T-helper 1 cell (primary cell): ENCODE measurements around the gene PHF5A.
"Not testable (repeated sequence)": the region's sequence is repeated elsewhere in the genome, so short reads cannot be mapped to it uniquely, and the experiment has no call there.

Experiments used
- DNase-seq, 5 donors: peaks; one replicate each; pipeline ENCODE4 v3.0.0-alpha.2; 2012 to 2020

PHF5A gene

GRCh38 chr22:41446639-41447434, 21.7 kb downstream of the PHF5A start, which contains the start of gene TOB2:
TOB2 (minus strand) TSS chr22:41446801; CDS start chr22:41437345, 9,456 bp downstream.
- peak; percentile 88 to 95 (median 93) for DNase-seq

- DNase-seq: peak in 1 of 5 donors; percentile 11
Observed at GRCh38 chr22:41446057-41446501, 22.4 kb downstream of the PHF5A start.

DNA sequence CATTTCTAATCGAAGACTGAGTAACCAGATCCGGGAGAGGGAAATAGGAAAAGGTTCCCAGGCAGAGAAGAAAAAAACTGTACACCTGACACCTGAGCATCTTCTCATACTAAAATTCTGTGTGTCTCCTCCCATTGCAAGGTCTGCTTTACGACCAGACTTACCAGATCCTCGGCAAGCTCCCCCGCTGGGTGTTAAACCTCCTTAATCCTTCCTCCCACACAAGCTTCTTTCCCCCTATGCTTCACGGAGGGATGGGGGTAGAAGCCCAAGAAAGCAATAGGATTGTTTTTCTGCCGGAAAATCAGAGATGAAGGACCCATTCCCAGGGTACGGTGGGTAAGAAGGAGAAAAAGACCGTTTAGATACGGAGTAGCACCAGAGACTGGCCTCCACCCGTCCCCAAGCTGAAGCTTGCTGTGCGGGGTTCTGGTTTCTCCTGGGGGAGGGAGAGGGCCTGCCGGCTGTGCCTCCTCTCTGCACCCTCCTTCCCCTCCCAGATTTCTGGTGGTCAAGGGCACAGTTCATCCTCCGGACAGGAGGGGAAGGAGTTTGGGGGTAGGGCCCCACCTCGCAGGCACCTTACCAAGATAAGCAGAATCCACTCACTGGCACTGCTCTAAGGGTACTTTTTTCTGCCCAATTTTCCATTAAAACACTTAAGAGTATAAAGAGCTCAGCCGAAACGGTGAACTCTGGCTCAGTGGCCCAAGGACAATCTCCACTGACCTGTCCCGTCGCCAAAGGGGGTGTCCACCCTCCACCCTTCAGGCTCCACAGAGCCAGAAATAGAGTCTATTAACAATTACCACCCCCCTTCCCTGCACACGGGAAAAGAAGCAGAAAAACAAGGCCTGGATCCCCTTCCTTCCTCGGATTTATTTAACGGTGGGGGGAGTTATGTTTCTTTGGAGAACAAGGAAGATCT, 23.1 kb downstream of the PHF5A start:
- peak in 3 of 5 donors; percentile 11 to 34 (median 29) for DNase-seq

- peak; percentile 63 to 92 (median 72) for DNase-seq
Observed at GRCh38 chr22:41444360-41445128, 23.9 kb downstream of the PHF5A start.

GRCh38 chr22:41442240-41442792, 26.2 kb downstream of the PHF5A start:
- no peak for DNase-seq

DNA sequence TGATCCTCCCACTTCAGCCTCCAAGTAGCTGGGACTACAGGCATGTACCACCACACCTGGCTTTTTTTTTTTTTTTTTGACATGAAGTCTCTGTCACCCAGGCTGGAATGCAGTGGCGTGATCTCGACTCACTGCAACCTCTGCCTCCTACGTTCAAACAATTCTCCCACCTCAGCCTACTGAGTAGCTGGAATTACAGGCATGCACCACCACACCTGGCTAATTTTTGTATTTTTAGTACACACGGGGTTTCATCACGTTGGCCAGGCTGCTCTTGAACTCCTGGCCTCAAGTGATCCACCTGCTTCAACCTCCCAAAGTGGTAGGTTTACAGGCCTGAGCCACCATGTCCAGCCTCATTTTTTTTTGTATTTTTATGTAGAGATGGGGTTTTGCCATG, 28.0 kb downstream of the PHF5A start:
- DNase-seq: not testable (repeated sequence)

GRCh38 chr22:41437198-41437597, 31.3 kb downstream of the PHF5A start:
- DNase-seq: no peak

GRCh38 chr22:41436322-41437113, 32.0 kb downstream of the PHF5A start:
- no peak for DNase-seq

DNA sequence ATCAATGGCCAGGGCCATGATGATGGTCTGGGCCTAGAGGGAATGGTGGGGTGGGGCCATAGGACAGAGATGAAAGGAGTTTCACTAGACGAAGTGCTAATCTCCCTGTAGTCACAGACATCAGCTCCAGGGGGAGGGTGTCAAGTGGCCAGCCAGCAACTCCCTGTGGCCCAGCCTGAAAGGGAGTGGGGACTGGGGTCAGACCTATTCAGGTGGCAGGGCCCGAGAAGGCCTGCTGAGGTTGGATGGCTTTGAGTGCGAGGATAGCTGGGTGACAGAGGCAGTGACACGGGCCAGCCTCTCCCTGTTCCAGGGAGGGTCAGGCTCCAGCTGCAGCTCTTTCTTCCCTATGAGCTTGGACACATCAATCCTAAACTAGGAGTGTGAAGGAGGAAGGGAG, 32.9 kb downstream of the PHF5A start:
- no peak for DNase-seq

DNA sequence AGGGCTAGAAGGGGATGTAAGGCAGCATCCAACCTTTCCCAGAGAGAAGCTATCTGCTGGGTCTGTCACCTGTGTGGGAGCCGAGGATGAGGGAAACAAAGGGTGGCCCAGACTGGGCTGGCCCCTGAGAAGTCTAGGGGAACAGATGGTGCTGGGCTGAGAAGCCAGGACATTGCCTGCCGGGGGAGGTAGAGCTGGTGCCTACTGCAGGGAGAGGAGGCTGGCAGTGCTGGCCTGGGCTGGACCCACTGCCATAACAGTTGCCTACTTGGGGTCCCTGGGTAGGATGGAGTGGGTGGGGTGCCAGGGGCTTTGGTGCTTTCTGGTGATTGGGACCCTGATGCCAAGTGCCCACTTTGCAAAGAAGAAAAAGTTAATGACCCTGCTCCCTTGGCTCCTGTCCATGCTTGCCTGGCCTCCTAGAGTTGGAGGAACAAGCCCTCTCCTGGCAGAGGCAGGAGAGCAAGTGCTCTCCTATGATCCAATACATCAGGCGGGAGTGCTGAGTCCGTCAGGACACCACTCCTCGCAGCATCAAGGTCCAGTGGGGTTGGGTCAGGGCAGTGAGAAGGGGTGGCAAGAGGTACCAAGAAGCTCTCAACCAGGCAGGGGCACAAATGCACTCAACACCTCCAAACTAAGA, 34.0 kb downstream of the PHF5A start:
- not testable (repeated sequence) for DNase-seq

- not testable (repeated sequence) for DNase-seq
Observed at GRCh38 chr22:41433480-41433879, 35.0 kb downstream of the PHF5A start.

DNA sequence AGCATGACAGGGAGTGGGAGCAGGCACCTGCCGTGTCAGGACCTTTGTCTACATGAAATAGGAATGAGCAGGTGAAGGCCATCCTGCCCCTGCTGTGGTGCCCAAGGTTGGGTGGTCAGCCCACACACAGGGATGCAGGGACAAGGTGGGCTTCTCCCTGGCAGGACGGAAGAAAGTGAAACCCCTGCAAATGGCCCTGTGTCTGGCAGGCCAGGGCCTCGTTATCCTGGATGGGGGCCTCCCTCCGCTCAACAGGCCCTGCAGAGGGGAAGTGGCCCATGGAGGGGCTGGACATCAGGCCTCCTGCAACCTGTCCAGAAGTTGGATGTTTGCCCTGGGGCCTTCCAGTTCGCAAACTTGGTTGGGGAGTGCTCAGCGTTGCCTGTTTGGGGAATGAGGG, 36.8 kb downstream of the PHF5A start:
- DNase-seq: no peak

DNA sequence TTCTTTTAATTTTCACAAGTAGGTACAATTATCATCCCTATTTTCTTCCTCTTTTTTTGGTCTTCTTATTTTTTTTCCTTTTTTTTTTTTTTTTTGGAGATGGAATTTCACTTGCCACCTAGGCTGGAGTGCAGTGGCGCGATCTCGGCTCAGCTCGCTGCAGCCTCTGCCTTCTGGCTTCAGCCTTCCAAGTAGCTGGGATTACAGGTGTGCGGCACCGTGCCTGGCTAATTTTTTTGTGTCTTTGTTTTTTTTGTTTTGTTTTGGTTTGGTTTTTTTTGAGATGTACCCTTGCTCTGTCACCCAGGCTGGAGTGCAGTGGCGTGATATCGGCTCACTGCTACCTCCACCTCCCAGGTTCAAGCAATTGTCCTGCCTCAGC, 38.5 kb downstream of the PHF5A start:
- DNase-seq: no peak

- no peak for DNase-seq
Observed at GRCh38 chr22:41429232-41429950, 39.1 kb downstream of the PHF5A start.

- peak in 1 of 5 donors; percentile 64 for DNase-seq
Observed at GRCh38 chr22:41425660-41426365, 42.7 kb downstream of the PHF5A start.

DNA sequence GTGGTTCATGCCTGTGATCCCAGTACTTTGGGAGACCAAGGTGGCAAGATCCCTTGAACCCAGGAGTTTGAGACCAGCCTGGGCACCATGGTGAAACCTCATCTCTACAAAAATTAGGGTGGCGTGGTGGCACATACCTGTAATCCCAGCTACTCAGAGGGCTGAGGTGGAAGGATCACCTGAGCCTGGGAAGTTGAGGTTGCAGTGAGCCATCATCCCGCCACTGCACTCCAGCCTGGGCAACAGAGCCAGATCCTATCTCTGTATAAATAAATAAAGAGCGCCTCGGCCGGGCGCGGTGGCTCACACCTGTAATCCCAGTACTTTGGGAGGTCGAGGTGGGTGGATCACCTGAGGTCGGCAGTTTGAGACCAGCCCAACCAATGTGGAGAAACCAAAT, 49.8 kb downstream of the PHF5A start:
- no peak for DNase-seq

DNA sequence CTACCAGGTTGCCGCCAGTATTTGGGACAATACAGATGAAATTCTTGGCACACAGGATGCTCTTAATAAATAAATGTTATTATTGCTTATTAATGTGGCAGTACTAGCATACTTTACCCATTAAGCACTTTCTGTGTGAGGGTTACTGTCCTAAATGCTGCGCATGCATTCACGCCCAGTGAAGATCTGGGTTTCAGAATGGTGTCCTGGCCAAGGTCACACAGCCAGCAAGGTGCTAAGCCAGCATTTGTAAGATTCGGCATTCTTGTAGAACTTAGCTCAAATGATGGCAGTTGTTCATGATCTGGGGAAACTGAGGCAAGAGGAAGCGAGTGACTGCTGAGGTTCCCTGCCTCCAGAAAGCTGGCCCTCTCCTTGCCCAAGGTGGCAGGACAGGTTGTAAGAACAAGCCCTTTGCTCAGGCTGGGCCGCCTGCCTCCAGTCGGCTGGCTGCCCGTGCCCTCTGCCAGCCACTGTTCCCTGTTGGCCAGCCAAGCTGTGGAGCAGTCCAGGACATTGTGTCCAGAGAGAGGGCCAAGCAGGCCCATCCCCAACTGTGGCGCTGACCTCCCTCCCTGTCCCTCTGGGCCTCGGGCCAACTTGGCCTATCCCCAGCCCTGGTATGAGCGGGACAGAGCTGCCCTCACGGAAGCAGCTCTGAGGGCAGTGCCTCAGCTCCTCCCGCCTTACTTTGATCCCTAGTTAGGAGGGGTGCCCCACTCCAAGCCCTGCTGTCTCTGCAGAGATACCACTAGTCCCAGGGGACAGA, 50.7 kb downstream of the PHF5A start:
- no peak for DNase-seq

- DNase-seq: no peak
Observed at GRCh38 chr22:41415554-41415953, 52.9 kb downstream of the PHF5A start.
